Measurements from ENCODE around the gene THOC6.
"Not testable (repeated sequence)": the region's sequence is repeated elsewhere in the genome, so short reads cannot be mapped to it uniquely, and the experiment has no call there.

THOC6 gene

GRCh38 chr16:3035289-3035971, 11.6 kb downstream of the THOC6 start:
- no peak for DNase-seq

DNA sequence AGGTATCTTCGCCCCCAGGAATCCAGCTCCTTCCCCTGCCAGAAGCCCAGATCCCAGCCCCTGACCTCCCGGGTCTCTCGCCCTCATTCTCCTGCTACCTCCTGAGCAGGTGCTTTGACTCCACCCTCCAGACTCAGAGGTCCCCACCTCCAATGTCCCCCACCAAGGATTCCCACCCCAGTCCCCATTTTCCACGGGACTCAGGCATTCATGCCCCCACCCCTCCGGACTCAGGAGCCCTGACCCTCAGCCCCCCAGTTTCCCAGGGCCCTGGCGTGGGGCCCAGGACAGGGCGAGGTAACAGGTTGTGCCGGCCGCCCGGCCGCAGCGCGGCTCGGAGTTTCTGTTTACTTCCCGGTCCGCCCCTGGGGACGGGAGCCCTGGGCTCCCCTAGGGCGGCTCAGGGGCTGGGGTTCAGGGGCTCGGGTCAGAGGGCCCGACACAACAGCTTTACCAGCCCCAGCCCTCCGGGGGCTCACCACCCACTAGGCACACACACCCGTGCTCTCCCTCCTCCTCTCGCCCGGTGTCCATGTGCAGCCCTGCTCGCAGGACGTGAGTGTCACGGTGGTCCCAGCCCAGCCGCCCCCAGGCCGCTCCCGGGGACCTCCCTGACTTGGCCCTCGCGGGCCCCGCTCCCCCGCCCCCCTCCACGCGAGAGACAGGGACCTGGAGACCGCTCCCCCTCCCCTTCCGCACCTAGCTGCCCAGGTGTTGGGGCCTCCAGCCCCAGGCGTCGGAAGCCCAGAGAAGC, 12.3 kb downstream of the THOC6 start:
- DNase-seq = no peak

GRCh38 chr16:3036726-3037315, 13.0 kb downstream of the THOC6 start, which contains the start of gene BICDL2:
Gene BICDL2, minus strand, starts transcription at chr16:3036944. Its CDS starts 1,448 bp downstream, at chr16:3035496.
- no peak for DNase-seq

DNA sequence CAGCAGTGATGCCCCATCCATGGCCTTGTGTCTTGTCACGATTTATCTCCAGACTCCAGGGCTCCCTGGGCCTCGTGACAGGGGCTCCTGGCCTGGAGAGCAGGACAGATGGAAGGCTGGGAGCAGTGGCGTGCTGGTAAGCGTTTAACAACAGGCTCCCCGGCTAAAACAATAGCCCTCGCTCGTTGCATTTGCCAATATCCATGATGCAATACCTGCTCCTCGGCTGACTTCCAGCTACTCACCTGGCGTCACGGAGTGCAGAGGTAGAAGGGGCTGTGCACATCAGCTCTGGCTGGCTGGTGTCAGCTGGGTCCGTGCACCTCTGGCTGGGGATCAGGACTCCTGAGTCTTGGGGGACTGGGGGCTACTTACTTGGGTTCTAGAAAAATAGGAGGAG, 14.4 kb downstream of the THOC6 start:
- DNase-seq = no peak

GRCh38 chr16:3038896-3039295, 15.1 kb downstream of the THOC6 start:
- DNase-seq = no peak

GRCh38 chr16:3042376-3042775, 18.5 kb downstream of the THOC6 start:
- DNase-seq = no peak

GRCh38 chr16:3044708-3045107, 20.9 kb downstream of the THOC6 start:
- DNase-seq = no peak

GRCh38 chr16:3045758-3046640, 22.2 kb downstream of the THOC6 start, which contains the start of gene MMP25:
Gene MMP25, plus strand, starts transcription at chr16:3046561. Its CDS starts 357 bp downstream, at chr16:3046918.
- DNase-seq = no peak

GRCh38 chr16:3046641-3047386, 23.0 kb downstream of the THOC6 start:
- no peak for DNase-seq

DNA sequence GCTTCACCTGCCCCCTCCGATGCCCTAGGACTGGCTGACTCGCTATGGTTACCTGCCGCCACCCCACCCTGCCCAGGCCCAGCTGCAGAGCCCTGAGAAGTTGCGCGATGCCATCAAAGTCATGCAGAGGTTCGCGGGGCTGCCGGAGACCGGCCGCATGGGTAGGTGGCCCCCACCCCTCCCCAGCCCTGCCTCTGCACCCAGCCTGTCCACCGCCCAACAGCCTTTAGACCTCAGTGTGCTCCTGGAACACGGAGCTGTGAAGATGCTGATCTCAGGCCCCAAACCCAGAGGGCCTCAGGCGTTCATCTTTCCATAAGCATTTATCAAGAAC, 23.5 kb downstream of the THOC6 start:
- DNase-seq = no peak

- no peak for DNase-seq
These were observed 26.2 kb downstream of the THOC6 start for GRCh38 chr16:3049921-3050481.

DNA sequence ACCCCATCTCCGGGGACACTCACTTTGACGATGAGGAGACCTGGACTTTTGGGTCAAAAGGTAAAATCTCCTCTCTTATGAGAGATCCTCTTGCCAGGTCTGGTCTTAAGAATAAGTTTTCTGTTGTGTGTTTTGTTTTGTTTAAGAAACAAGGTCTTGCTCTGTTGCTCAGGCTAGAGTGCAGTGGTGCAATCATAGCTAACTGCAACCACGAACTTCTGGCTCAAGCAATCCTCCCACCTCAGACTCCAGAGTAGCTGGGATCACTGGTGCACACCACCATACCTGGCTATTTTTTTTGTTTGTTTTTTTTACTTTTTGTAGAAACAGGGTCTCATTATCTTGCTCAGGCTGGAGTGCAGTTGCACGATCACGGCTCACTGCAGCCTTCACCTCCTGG, 26.7 kb downstream of the THOC6 start:
- DNase-seq = no peak

DNA sequence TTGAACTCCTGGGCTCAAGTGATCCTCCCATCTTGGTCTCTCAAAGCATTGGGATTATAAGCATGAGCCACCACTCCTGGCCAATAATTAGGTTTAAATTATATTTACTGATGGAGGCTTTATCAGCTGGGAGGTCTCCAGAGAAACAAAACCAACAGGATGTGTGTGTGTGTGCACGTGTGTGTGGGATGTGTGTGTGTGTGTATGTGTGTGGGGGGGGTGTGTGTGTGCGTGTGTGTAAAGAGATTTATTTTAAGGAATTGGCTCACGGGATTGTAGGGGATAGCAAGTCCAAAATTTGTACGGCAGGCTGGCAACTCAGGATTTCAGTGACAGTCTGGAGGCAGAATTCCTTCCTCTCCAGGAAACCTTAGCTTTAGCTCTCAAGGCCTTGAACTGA, 27.2 kb downstream of the THOC6 start:
- no peak for DNase-seq

DNA sequence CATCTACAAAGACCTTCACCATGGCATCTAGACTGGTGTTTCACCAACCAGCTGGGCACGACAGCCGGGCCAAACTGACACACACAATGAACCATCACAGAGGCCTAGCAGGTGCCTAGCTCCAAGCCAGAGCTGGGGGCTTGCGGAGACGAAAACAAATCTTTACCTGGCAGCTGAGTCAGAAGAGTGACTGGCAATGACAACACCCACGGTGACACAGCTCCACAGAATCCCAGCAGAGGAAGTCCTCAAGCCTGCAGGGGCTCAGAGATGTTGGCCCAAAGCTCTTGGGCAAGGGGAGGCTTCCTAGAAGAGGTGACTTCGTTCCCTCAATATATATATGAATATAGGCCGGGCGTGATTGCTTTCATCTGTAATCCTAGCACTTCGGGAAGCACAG, 27.7 kb downstream of the THOC6 start:
- no peak for DNase-seq

DNA sequence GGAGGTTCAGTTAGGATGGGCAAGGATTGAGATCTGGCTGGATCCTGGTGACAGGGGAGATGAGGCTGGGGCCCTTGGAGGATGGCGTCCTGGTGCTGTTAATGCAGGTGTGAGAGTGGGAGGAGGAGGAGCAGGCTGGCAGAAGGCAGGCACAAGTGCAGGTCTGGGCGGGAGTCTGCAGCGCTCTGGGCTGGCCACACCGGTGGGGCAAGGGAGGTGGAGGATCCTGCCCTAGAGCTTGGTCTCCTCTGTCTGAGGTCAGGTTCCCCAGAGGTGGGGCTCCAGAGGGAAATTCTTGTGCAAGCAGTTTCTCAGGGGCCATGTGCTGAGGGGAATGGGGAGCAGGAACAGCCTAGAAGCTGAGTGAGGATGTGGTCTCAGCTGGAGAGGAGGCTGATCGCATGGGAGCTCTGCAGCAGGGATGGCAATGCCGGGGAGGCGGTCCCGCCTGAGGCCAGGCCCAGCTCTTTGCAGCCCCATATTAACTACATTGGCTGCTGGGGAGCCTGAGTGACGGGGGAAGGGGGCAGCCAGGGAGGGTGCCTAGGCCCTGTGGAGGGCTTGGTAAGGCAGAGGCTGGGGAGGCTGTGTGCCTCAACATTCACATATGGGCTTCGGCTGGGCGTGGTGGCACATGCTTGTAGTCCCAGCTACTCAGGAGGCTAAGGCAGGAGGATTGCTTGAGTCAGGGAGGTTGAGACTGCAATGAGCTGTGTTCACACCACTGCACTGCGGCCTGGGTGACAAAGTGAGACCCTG, 28.9 kb downstream of the THOC6 start:
- not testable (repeated sequence) for DNase-seq

DNA sequence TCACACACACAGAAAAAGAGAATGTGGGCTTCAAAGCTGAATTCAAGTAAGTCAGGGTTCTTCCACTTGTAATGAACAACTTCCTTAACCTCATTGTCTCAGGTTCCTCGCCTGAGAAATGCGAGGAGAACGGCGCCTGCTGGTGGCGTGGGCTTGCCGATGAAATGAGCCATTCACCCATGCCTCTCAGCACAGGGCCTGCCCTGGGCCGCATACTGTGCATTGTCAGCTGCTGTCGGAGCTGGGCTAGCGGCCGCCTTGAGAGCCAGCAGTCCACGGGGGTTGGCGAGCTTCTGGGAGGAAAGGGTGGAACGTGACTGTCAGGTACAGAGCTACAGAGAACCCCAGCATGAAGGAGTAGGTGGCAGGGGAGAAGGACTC, 29.5 kb downstream of the THOC6 start:
- not testable (repeated sequence) for DNase-seq

DNA sequence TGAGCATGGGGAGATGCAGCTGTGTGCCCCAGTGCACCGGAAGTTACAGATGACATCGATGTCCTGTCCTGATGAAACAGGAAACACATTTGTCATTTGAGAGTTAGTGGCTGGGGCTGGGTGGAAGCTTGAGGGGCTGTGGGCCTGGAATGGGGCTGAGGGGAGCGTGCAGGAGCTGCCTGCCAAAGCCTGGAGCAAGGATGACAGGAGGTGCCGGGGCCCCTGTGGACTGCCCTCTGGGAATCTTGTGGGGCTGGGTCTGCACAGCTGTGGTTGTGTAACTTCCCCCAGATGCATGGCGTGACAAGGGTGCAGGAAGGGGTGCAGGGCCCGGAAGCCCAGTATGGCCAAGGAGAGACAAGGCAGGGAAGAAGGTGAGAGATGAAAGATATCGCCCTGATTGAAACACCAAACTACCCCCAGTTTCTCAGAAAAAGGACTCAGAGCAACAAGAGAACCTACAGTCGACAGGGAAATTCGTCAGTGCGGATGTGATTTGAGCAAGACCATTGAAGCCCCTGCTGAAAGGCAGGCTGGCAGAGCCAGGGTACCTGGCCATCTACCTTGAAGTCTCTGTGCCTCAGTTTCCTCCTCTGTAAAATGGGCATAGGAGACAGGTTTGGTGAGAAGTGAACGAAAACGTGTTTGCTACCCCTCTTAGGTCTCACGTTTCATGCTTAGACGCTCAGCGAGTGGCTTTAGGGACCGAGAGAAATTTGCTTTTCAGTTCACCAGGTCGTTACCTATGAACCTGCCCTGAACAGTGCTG, 31.3 kb downstream of the THOC6 start:
- DNase-seq = no peak

GRCh38 chr16:3055734-3056115, 31.9 kb downstream of the THOC6 start:
- not testable (repeated sequence) for DNase-seq

GRCh38 chr16:3056336-3057180, 32.7 kb downstream of the THOC6 start:
- DNase-seq = no peak

Data from CD4-positive, alpha-beta T cell treated with Interleukin-4 for 4 hours (primary cell).